Measurements from ENCODE around the gene LGALS1.

The LGALS1 gene

DNA sequence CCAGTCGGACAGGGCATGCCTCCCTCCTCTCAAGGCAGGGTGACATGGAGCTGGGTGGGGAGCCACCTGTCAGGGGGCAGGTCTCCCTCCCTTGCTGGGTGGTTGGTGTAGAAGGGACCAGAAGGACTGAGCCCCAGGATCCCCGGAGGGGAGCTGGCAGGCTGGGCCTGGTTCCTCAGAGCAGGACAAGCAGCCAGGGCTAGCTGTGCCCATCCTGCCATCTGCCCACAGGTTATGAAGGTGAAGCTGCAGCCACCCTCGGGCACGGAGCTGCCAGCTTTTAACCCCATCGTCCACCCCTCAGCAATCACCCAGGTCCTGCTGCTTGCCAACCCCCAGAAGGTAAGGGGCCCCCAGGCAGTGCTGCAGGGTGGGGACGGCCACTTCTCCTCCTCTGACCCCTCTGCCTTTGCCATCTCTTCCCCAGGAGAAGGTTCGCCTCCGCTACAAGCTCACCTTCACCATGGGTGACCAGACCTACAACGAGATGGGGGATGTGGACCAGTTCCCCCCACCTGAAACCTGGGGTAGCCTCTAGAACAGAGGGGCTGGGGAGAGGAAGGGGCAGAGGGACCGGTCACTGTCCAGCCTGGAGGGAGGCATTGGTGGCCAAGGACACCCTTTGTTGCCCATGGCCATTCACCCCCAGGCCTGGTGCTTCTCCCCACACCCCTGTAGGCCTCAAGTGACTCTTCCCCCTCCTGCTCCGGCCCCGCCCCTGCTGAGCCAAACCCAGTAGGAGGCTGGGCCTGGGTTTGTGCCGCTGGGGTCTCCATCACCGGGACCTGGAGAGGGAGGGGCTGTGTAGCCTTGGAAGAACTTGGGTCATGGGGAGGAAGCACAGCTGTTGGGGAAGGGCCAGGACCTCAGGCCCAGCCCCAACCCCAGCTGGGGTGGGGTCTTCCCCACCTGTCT, 43.0 kb upstream of the LGALS1 start:
- Histone ChIP-seq H3K27ac (replicated peaks) (peak overlapping the region; percentile 87), H3K27me3 (ENCODE audit: insufficient read depth, poor library complexity, severe bottlenecking) (no peaks in the 10 kb centered on the region), H3K4me3 (replicated peaks; ENCODE audit: insufficient read depth, low read length) (no peak overlapping the region)
- DNase-seq (ENCODE audit: low read depth in 1 of 2, low spot score in 1 of 2), result no peak
- TF ChIP-seq POLR2AphosphoS5 (IDR thresholded peaks at IDR 0.05; ENCODE audit: low read depth) (0 out of 2 replicates have a peak, but pooled peaks have one; percentile 5), GABPA (IDR thresholded peaks at IDR 0.05; ENCODE audit: low read depth) (no peak)

DNA sequence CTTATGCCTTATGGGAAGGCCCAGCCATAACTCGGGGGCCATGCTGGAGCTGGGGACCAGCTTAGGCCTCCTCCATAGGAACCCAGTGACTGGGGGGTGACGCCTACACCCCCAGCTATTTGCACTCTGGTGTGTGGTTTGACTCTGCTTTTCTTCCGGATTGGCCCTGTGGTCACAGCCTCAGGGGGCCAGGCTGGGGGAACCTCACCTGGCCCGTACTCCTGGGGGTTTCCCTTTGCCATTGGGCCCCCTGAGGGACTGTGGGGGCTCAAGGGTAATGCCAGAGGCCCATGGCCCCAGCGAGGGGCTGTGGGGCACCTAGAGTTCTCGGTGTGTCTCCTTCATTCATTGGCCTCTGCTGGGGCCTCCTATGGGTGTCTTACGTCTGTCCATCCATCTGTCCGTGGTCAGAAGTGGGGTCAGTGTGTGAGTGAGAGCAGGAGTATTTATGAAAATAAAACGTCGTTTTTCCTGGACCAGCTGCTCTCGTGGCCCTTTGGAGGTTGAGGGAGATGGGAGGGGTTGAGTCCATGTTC, 42.3 kb upstream of the LGALS1 start:
- TF ChIP-seq GABPA (IDR thresholded peaks at IDR 0.05; ENCODE audit: low read depth) (no peak), SPI1 (IDR thresholded peaks at IDR 0.05; ENCODE audit: borderline replicate concordance, low read depth) (no peak), POLR2AphosphoS5 (IDR thresholded peaks at IDR 0.05; ENCODE audit: low read depth) (no peak)
- TF ChIP-seq, protein P1, sequence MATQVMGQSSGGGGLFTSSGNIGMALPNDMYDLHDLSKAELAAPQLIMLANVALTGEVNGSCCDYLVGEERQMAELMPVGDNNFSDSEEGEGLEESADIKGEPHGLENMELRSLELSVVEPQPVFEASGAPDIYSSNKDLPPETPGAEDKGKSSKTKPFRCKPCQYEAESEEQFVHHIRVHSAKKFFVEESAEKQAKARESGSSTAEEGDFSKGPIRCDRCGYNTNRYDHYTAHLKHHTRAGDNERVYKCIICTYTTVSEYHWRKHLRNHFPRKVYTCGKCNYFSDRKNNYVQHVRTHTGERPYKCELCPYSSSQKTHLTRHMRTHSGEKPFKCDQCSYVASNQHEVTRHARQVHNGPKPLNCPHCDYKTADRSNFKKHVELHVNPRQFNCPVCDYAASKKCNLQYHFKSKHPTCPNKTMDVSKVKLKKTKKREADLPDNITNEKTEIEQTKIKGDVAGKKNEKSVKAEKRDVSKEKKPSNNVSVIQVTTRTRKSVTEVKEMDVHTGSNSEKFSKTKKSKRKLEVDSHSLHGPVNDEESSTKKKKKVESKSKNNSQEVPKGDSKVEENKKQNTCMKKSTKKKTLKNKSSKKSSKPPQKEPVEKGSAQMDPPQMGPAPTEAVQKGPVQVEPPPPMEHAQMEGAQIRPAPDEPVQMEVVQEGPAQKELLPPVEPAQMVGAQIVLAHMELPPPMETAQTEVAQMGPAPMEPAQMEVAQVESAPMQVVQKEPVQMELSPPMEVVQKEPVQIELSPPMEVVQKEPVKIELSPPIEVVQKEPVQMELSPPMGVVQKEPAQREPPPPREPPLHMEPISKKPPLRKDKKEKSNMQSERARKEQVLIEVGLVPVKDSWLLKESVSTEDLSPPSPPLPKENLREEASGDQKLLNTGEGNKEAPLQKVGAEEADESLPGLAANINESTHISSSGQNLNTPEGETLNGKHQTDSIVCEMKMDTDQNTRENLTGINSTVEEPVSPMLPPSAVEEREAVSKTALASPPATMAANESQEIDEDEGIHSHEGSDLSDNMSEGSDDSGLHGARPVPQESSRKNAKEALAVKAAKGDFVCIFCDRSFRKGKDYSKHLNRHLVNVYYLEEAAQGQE (IDR thresholded peaks at IDR 0.05; ENCODE audit: insufficient replicate concordance, low read depth), result no peak
- TF ChIP-seq, protein P2, sequence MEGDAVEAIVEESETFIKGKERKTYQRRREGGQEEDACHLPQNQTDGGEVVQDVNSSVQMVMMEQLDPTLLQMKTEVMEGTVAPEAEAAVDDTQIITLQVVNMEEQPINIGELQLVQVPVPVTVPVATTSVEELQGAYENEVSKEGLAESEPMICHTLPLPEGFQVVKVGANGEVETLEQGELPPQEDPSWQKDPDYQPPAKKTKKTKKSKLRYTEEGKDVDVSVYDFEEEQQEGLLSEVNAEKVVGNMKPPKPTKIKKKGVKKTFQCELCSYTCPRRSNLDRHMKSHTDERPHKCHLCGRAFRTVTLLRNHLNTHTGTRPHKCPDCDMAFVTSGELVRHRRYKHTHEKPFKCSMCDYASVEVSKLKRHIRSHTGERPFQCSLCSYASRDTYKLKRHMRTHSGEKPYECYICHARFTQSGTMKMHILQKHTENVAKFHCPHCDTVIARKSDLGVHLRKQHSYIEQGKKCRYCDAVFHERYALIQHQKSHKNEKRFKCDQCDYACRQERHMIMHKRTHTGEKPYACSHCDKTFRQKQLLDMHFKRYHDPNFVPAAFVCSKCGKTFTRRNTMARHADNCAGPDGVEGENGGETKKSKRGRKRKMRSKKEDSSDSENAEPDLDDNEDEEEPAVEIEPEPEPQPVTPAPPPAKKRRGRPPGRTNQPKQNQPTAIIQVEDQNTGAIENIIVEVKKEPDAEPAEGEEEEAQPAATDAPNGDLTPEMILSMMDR (IDR thresholded peaks at IDR 0.05; ENCODE audit: insufficient read depth, low read length), result no peak
- Histone ChIP-seq H3K27me3 (ENCODE audit: insufficient read depth, poor library complexity, severe bottlenecking) (no peaks in the 10 kb centered on the region), H3K27ac (replicated peaks) (peak overlapping the region; percentile 87), H3K4me3 (replicated peaks; ENCODE audit: insufficient read depth, low read length) (no peak overlapping the region)
- DNase-seq (ENCODE audit: low read depth in 1 of 2, low spot score in 1 of 2), result no peak

DNA sequence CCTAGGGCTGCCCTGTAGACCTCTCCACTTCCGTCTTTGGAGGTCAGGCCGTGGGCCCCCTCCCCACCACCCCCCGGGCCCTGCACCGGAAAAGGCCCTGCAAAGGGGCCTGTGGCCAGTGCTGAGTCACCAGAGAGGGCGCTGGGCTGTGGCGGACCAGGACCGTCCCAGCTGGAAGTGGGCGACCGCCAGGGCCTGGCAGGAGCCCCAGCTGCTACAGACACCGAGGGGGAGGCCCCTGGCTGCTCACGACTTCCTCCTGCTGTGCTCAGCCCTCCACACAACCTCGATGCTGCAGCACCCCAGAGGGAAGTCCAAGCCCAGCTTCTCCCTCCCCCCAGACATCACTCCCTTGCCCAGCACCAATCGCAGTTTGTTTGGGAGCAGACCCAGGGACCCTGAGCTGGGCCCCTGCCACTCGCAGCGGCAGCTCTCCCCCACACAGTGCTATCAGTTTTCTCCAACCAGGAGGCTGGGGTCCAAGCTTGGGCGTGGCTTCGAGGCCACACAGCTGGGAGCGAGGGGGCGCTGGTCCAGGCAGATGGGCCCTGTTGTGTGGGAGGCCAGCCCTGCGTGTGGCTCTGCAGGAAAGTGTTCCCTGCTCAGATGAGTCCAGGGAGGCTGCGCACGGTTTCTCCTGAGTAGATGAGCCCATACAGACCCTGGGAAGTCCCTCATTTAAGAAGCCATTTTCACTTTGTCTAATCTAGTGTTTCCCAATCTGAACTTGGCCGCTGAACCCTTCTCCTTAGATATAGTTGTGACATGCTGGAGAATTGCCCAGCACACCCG, 41.6 kb upstream of the LGALS1 start:
- peak overlapping the region; percentile 87 for H3K27ac ChIP-seq (replicated peaks)
- peak; percentile 97 to 99 for DNase-seq (ENCODE audit: low read depth in 1 of 2, low spot score in 1 of 2)
- H3K4me3 ChIP-seq (replicated peaks; ENCODE audit: insufficient read depth, low read length), result no peak overlapping the region
- H3K27me3 ChIP-seq (ENCODE audit: insufficient read depth, poor library complexity, severe bottlenecking), result no peaks in the 10 kb centered on the region
- TF ChIP-seq GABPA (IDR thresholded peaks at IDR 0.05; ENCODE audit: low read depth), result no peak
- peak; percentile 86; the same call in 1 of the 2 replicates for TF ChIP-seq POLR2AphosphoS5 (IDR thresholded peaks at IDR 0.05; ENCODE audit: low read depth)
- TF ChIP-seq, protein P2 (IDR thresholded peaks at IDR 0.05; ENCODE audit: insufficient read depth, low read length), result no peak
- TF ChIP-seq SPI1 (IDR thresholded peaks at IDR 0.05; ENCODE audit: borderline replicate concordance, low read depth), result peak; percentile 81
- TF ChIP-seq, protein P1 (IDR thresholded peaks at IDR 0.05; ENCODE audit: insufficient replicate concordance, low read depth), result no peak
